Endothelial cell of umbilical vein (primary cell): ENCODE results near the gene SLC19A1. TPM values are rescaled to one million over a fixed set of nuclear protein-coding genes. Genes with fewer than 3 reads are reported as not detected.

Experiments
- BruUV-seq: library from RNA; stranded (reverse); fragments of 400-500 nt; replicated peaks from 2 replicates; lab custom pipeline; 2021; lab: Mats Ljungman, UMichigan
- CTCF ChIA-PET: fragments of 300-600, 350-600 bp; sonication (Branson Sonifier 250); formaldehyde crosslinking; loops from one replicate; lab custom pipeline; 2021; ENCODE audit warnings: antibody characterized with exemption, inconsistent platforms; lab: Charles Lee
- POLR2A ChIA-PET: fragments of 300-600, 350-600 bp; sonication (Branson Sonifier 250); formaldehyde crosslinking; loops from one replicate; lab custom pipeline; 2021; ENCODE audit warnings: antibody characterized with exemption, inconsistent platforms; lab: Charles Lee
- DNase-seq: peaks from one replicate; pipeline ENCODE4 v3.0.0-alpha.2; 2011; ENCODE audit warnings: low read depth, low spot score
- FAIRE-seq: peaks from 2 replicates; lab custom pipeline; 2011; peaks lifted over from hg19 to GRCh38; lab: Jason Lieb, UNC
- H2AFZ ChIP-seq: 2 replicates; pipeline ENCODE4 v1.6.0; 2012; ENCODE audit warnings: low read depth, low read length, control low read depth, inconsistent platforms
- H3K27ac ChIP-seq: 2 replicates; pipeline ENCODE4 v1.5.1; 2011; ENCODE audit warnings: low read depth, mild to moderate bottlenecking, control low read depth, low read length, moderate library complexity; ENCODE audit not compliant: insufficient read depth
- H3K27me3 ChIP-seq, 2 experiments: 2 replicates each; pipeline versions ENCODE4 v1.6.0 to v1.6.1; 2011; ENCODE audit warnings: low read length in 2 of 2, mixed read lengths in 1 of 2; ENCODE audit not compliant: control insufficient read depth in 2 of 2, insufficient read depth in 2 of 2
- H3K36me3 ChIP-seq, 2 experiments: 2 replicates in 1 of 2; 3 replicates in 1 of 2; pipeline ENCODE4 v1.5.1; 2011; ENCODE audit warnings: low read length in 2 of 2, mild to moderate bottlenecking in 1 of 2, moderate library complexity in 1 of 2; ENCODE audit not compliant: control insufficient read depth in 2 of 2, insufficient read depth in 2 of 2; ENCODE audit errors: extremely low read depth in 1 of 2
- H3K4me1 ChIP-seq: 3 replicates; pipeline ENCODE4 v1.5.1; 2011; ENCODE audit warnings: mild to moderate bottlenecking, low read length; ENCODE audit not compliant: control insufficient read depth, insufficient read depth; ENCODE audit errors: extremely low read depth
- H3K4me2 ChIP-seq: 2 replicates; pipeline ENCODE4 v1.6.1; 2011; ENCODE audit warnings: low read length, control low read depth, mixed read lengths; ENCODE audit not compliant: insufficient read depth
- H3K4me3 ChIP-seq, 3 experiments: fragments of 200-600 bp in 1 of 3; sonication (generic), shearing (Covaris generic) in 1 of 3; replicated peaks in 1 of 3; 2 replicates each; pipeline ENCODE4 v1.5.1; 2011 to 2016; ENCODE audit warnings: control low read depth in 3 of 3, low read length in 3 of 3, mild to moderate bottlenecking in 2 of 3, inconsistent platforms in 1 of 3, low read depth in 1 of 3, moderate library complexity in 1 of 3; ENCODE audit not compliant: insufficient read depth in 1 of 3
- H3K79me2 ChIP-seq: 2 replicates; pipeline ENCODE4 v1.6.0; 2012; ENCODE audit warnings: low read length, inconsistent platforms; ENCODE audit not compliant: control insufficient read depth, insufficient read depth
- H3K9ac ChIP-seq: replicated peaks from 2 replicates; pipeline ENCODE3; 2011; ENCODE audit warnings: low read length, control low read depth; ENCODE audit not compliant: insufficient read depth; ENCODE audit errors: extremely low read depth
- H3K9me1 ChIP-seq: replicated peaks from 3 replicates; pipeline ENCODE4 v1.6.0; 2011; ENCODE audit warnings: mild to moderate bottlenecking, low read length; ENCODE audit not compliant: control insufficient read depth, insufficient read depth; ENCODE audit errors: extremely low read depth
- H3K9me3 ChIP-seq: replicated peaks from 2 replicates; pipeline ENCODE4 v1.5.1; 2012; ENCODE audit warnings: low read length, inconsistent platforms; ENCODE audit not compliant: control insufficient read depth, insufficient read depth
- H4K20me1 ChIP-seq: replicated peaks from 2 replicates; pipeline ENCODE3; 2011; ENCODE audit warnings: mild to moderate bottlenecking, low read length; ENCODE audit not compliant: control insufficient read depth, insufficient read depth; ENCODE audit errors: extremely low read depth
- EZH2 ChIP-seq: IDR thresholded peaks from 2 replicates; pipeline ENCODE4 v1.6.1; 2012; ENCODE audit warnings: borderline replicate concordance, low read depth, mild to moderate bottlenecking, moderate library complexity, low read length, inconsistent platforms; ENCODE audit not compliant: severe bottlenecking
- FOS ChIP-seq: IDR thresholded peaks from 2 replicates; pipeline ENCODE4 v1.6.1; 2011; ENCODE audit warnings: mild to moderate bottlenecking, low read length, moderate library complexity, borderline replicate concordance; ENCODE audit not compliant: insufficient read depth
- GATA2 ChIP-seq: IDR thresholded peaks from 2 replicates; pipeline ENCODE4 v1.7.0; 2011; ENCODE audit warnings: low read depth, mild to moderate bottlenecking, moderate library complexity, mixed read lengths, low read length; ENCODE audit not compliant: insufficient read length, insufficient read depth
- JUN ChIP-seq: IDR thresholded peaks from 2 replicates; pipeline ENCODE4 v1.6.1; 2011; ENCODE audit warnings: borderline replicate concordance, low read depth; ENCODE audit not compliant: insufficient read length, insufficient read depth
- MYC ChIP-seq: IDR thresholded peaks from one replicate; pipeline ENCODE4 v1.6.1; 2011; ENCODE audit warnings: mild to moderate bottlenecking, low read depth, low read length
- POLR2A ChIP-seq: IDR thresholded peaks from 2 replicates; pipeline ENCODE4 v1.6.1; 2012; ENCODE audit warnings: low read depth, mild to moderate bottlenecking, control low read depth, low read length
- POLR2AphosphoS5 ChIP-seq: IDR thresholded peaks from 2 replicates; pipeline ENCODE4 v1.6.1; 2012; ENCODE audit warnings: low read depth, mild to moderate bottlenecking, control low read depth, low read length, moderate library complexity; ENCODE audit not compliant: insufficient read depth
- dilution Hi-C: fragments of 300-500 bp; cut with MboI; formaldehyde crosslinking; loops from one replicate; pipeline ENCODE4 v1.15.0; 2019; ENCODE audit warnings: low sequenced_read_pairs; ENCODE audit not compliant: extremely low pct_ligation_motif_present
- intact Hi-C: fragments of 100-400 bp; cut with micrococcal nuclease; formaldehyde crosslinking; loops from one replicate; pipeline ENCODE4 v1.10.0; 2022
- polyA plus RNA-seq, 4 experiments: library from polyadenylated mRNA; depleted of rRNA in 3 of 4; stranded (reverse) in 3 of 4; unstranded in 1 of 4; fragments of >200 nt; gene quantifications; 2 replicates each; pipeline versions ENCODE4 v1.2.1 to v1.2.3, GENCODE V29; 2011 to 2012; ENCODE audit warnings: missing spikeins in 1 of 4
- total RNA-seq: library from RNA; stranded (reverse); gene quantifications from 2 replicates; pipeline ENCODE4 v1.2.3, GENCODE V29; 2021
- TF ChIP-seq, protein P1 (sequence below): IDR thresholded peaks from 2 replicates; pipeline ENCODE4 v1.6.1; 2011; ENCODE audit not compliant: insufficient read depth, insufficient read length
- TF ChIP-seq, protein P2 (sequence below), 2 donors: IDR thresholded peaks; 1 replicate in 1 of 2; 2 replicates in 1 of 2; pipeline ENCODE4 v1.5.1; 2011; ENCODE audit warnings: low read length in 2 of 2, mild to moderate bottlenecking in 2 of 2, moderate library complexity in 2 of 2, control low read depth in 1 of 2, inconsistent platforms in 1 of 2, low read depth in 1 of 2; ENCODE audit not compliant: insufficient read depth in 1 of 2; ENCODE audit errors: extremely low read depth in 1 of 2

Gene SLC19A1
- total and polyA plus RNA-seq, 2 donors (not counting 3 experiments of a cell fraction or from before 2014, with no cell fraction given): 36.3 to 54.6 TPM

- CTCF ChIA-PET: interaction anchor here (1.0 to 1.3 kb wide), 2 partner anchors 11 to 159 kb away, joined by 3 read pairs; no protein-coding TSS in a partner anchor
- H4K20me1 ChIP-seq: no peaks in the 10 kb centered on the region
These were observed 91.0 kb downstream of the SLC19A1 start for GRCh38 chr21:45451091-45451740.

More at GRCh38 chr21:45451091-45451740, 91.0 kb downstream of the SLC19A1 start:
- Histone ChIP-seq H2AFZ (no peak overlapping the region), H3K4me2 (no peak overlapping the region), H3K9ac (no peak overlapping the region), H3K79me2 (peaks cover 61% of the 10 kb centered on the region), H3K27ac (no peak overlapping the region), H3K27me3 (no peaks in the 10 kb centered on the region), H3K4me3 (no peak overlapping the region), H3K9me3 (no peaks in the 10 kb centered on the region), H3K9me1 (no peaks in the 10 kb centered on the region), H3K36me3 (peaks cover 0 to 5% of the 10 kb centered on the region in 2 experiments), H3K4me1 (no peaks in the 10 kb centered on the region)
- BruUV-seq: no TSS peak
- no peak for TF ChIP-seq MYC
- TF ChIP-seq, protein P1, sequence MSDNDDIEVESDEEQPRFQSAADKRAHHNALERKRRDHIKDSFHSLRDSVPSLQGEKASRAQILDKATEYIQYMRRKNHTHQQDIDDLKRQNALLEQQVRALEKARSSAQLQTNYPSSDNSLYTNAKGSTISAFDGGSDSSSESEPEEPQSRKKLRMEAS: no peak
- no peak for TF ChIP-seq EZH2
- TF ChIP-seq, protein P2, sequence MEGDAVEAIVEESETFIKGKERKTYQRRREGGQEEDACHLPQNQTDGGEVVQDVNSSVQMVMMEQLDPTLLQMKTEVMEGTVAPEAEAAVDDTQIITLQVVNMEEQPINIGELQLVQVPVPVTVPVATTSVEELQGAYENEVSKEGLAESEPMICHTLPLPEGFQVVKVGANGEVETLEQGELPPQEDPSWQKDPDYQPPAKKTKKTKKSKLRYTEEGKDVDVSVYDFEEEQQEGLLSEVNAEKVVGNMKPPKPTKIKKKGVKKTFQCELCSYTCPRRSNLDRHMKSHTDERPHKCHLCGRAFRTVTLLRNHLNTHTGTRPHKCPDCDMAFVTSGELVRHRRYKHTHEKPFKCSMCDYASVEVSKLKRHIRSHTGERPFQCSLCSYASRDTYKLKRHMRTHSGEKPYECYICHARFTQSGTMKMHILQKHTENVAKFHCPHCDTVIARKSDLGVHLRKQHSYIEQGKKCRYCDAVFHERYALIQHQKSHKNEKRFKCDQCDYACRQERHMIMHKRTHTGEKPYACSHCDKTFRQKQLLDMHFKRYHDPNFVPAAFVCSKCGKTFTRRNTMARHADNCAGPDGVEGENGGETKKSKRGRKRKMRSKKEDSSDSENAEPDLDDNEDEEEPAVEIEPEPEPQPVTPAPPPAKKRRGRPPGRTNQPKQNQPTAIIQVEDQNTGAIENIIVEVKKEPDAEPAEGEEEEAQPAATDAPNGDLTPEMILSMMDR (IDR thresholded peaks at IDR 0.05; ENCODE audit: extremely low read depth in 1 of 2, insufficient read depth in 1 of 2, low read depth in 1 of 2, low read length in 2 of 2): no peak
- no peak for TF ChIP-seq JUN
- no peak for TF ChIP-seq POLR2A
- TF ChIP-seq POLR2AphosphoS5: no peak
- TF ChIP-seq GATA2: no peak
- TF ChIP-seq FOS: no peak
- intact Hi-C loops: no loop called here
- POLR2A ChIA-PET: no interaction called here
- no peak for FAIRE-seq
- DNase-seq: no peak
- dilution Hi-C loops: no loop called here
